HCT116 (cell line): Measurements from ENCODE around the gene ADARB1.

Source experiments
- EGR1 ChIP-seq: IDR thresholded peaks from 2 replicates; pipeline ENCODE4 v1.6.1; 2012; ENCODE audit warnings: low read depth
- EZH2 ChIP-seq: fragments of 200-600 bp; sonication (generic); IDR thresholded peaks from 2 replicates; pipeline ENCODE4 v1.6.1; 2017; ENCODE audit warnings: antibody characterized with exemption, mixed run types
- EZH2phosphoT487 ChIP-seq: fragments of 200-600 bp; IDR thresholded peaks from 2 replicates; pipeline ENCODE4 v1.6.1; 2018; ENCODE audit warnings: antibody characterized with exemption, borderline replicate concordance
- SIN3A ChIP-seq: IDR thresholded peaks from 2 replicates; pipeline ENCODE4 v1.6.1; 2012; ENCODE audit warnings: low read depth
- SP1 ChIP-seq: IDR thresholded peaks from 2 replicates; pipeline ENCODE4 v1.6.1; 2012; ENCODE audit warnings: low read depth
- TF ChIP-seq, protein P1 (sequence below), 3 experiments: fragments of 200-600 bp in 1 of 3; sonication (generic) in 1 of 3; IDR thresholded peaks in 2 of 3; conservative IDR thresholded peaks in 1 of 3; 2 replicates each; pipeline ENCODE4 v1.5.1; 2012 to 2017; ENCODE audit warnings: low read depth in 2 of 3, low read length in 2 of 3, antibody characterized with exemption in 1 of 3, borderline replicate concordance in 1 of 3, control low read depth in 1 of 3, mild to moderate bottlenecking in 1 of 3, mixed read lengths in 1 of 3, mixed run types in 1 of 3, moderate library complexity in 1 of 3; ENCODE audit not compliant: insufficient read depth in 1 of 3
- TF ChIP-seq, protein P2 (sequence below): IDR thresholded peaks from 2 replicates; pipeline ENCODE4 v1.6.1; 2012

DNA sequence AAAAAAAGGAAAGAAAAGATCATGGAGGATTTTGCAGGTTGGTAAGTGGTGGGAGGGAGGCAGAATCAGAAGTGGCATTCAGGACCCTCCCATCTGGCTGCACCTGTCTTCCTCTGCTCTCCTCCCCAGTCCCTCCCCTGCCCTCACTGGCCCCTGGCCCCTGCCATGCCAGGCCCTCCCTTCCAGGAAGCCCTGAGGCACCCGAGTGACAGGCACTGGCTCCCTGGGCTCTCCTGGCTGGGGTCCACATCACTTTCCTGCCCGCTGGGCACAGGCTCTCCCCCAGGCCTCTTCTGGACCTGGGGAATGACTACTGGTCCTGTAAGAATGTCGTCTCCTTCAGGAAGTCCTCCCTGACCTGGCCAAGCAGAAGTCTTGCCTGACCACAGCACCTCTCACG, 15.3 kb upstream of the ADARB1 start:
- TF ChIP-seq, protein P1, sequence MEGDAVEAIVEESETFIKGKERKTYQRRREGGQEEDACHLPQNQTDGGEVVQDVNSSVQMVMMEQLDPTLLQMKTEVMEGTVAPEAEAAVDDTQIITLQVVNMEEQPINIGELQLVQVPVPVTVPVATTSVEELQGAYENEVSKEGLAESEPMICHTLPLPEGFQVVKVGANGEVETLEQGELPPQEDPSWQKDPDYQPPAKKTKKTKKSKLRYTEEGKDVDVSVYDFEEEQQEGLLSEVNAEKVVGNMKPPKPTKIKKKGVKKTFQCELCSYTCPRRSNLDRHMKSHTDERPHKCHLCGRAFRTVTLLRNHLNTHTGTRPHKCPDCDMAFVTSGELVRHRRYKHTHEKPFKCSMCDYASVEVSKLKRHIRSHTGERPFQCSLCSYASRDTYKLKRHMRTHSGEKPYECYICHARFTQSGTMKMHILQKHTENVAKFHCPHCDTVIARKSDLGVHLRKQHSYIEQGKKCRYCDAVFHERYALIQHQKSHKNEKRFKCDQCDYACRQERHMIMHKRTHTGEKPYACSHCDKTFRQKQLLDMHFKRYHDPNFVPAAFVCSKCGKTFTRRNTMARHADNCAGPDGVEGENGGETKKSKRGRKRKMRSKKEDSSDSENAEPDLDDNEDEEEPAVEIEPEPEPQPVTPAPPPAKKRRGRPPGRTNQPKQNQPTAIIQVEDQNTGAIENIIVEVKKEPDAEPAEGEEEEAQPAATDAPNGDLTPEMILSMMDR (IDR thresholded peaks at IDR 0.05 in 2 of 3, conservative IDR thresholded peaks at IDR 0.05 in 1 of 3; ENCODE audit: borderline replicate concordance in 1 of 3, insufficient read depth in 1 of 3, low read depth in 2 of 3, low read length in 2 of 3), result no peak
- no peak for TF ChIP-seq EZH2
- TF ChIP-seq EZH2phosphoT487, result no peak
- TF ChIP-seq SIN3A, result no peak
- TF ChIP-seq EGR1, result no peak
- TF ChIP-seq SP1, result no peak
- TF ChIP-seq, protein P2, sequence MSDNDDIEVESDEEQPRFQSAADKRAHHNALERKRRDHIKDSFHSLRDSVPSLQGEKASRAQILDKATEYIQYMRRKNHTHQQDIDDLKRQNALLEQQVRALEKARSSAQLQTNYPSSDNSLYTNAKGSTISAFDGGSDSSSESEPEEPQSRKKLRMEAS, result no peak
